Retinal pigment epithelial cell (primary cell): ENCODE measurements around the gene HES3.
"Not testable (repeated sequence)": the region's sequence is repeated elsewhere in the genome, so short reads cannot be mapped to it uniquely, and the experiment has no call there.

ENCODE experiments used
- DNase-seq: peaks from one replicate; pipeline ENCODE4 v3.0.0-alpha.2; 2010; ENCODE audit warnings: low read depth
- H3K4me3 ChIP-seq: 2 replicates; pipeline ENCODE4 v1.5.1; 2011; ENCODE audit warnings: mild to moderate bottlenecking, low read length, control low read depth, moderate library complexity
- TF ChIP-seq, protein P1 (sequence below): conservative IDR thresholded peaks from 2 replicates; pipeline ENCODE4 v1.5.1; 2011; ENCODE audit warnings: low read depth, low read length, control low read depth, inconsistent platforms

The HES3 gene

GRCh38 chr1:6210591-6211355, 33.2 kb upstream of the HES3 start:
- DNase-seq: no peak
- TF ChIP-seq, protein P1, sequence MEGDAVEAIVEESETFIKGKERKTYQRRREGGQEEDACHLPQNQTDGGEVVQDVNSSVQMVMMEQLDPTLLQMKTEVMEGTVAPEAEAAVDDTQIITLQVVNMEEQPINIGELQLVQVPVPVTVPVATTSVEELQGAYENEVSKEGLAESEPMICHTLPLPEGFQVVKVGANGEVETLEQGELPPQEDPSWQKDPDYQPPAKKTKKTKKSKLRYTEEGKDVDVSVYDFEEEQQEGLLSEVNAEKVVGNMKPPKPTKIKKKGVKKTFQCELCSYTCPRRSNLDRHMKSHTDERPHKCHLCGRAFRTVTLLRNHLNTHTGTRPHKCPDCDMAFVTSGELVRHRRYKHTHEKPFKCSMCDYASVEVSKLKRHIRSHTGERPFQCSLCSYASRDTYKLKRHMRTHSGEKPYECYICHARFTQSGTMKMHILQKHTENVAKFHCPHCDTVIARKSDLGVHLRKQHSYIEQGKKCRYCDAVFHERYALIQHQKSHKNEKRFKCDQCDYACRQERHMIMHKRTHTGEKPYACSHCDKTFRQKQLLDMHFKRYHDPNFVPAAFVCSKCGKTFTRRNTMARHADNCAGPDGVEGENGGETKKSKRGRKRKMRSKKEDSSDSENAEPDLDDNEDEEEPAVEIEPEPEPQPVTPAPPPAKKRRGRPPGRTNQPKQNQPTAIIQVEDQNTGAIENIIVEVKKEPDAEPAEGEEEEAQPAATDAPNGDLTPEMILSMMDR: no peak
- no peak overlapping the region for H3K4me3 ChIP-seq

- TF ChIP-seq, protein P1: no peak
- no peak overlapping the region for H3K4me3 ChIP-seq
- no peak for DNase-seq
Observed at GRCh38 chr1:6211731-6212130, 32.2 kb upstream of the HES3 start.

DNA sequence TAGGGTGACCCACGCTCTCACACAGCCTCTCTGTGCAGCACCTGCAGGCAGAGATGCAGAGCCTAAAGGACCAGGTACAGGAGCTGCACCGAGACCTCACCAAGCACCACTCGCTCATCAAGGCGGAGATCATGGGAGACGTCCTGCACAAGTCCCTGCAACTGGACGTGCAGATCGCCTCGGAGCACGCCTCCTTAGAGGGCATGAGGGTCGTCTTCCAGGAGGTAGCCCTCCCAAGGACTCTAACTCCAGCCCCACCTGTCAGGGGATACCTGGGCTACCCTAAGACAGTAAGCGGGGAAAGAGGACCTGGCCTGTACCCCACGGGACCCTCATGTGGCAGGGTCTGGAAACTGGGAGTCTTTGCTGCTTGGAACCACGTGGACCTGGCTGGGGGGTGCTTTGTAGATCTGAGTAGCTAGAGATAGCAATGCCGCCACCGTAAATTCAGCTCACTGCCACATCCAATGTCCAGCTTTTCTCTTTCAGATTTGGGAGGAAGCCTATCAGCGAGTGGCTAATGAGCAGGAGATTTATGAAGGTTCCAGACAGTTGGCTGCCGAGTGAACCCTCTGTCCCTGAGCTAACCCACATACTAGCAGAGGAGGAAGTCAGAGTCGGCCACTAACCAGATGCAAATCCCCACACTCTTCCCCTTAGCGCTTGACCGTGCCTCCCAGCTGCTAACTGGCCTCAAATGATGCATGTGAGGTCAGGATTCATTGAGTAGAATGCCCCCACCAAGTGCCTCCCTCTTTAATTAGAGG, 31.6 kb upstream of the HES3 start:
- DNase-seq: no peak
- TF ChIP-seq, protein P1: no peak
- H3K4me3 ChIP-seq: no peak overlapping the region

GRCh38 chr1:6218375-6219164, 25.4 kb upstream of the HES3 start:
- DNase-seq: no peak
- no peak overlapping the region for H3K4me3 ChIP-seq
- TF ChIP-seq, protein P1: no peak

DNA sequence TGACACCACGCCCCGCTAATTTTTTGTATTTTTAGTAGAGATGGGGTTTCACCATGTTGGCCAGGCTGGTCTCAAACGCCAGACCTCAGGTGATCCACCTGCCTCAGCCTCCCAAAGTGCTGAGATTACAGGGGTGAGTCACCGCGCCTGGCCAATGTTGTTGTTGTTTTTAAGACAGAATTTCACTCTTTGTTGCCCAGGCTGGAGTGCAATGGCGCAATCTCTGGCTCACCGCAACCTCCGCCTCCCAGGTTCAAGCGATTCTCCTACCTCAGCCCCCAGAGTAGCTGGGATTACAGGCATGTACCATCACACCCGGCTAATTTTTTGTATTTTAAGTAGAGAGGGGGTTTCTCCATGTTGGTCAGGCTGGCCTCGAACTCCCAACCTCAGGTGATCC, 24.3 kb upstream of the HES3 start:
- H3K4me3 ChIP-seq, DNase-seq: not testable (repeated sequence)

DNA sequence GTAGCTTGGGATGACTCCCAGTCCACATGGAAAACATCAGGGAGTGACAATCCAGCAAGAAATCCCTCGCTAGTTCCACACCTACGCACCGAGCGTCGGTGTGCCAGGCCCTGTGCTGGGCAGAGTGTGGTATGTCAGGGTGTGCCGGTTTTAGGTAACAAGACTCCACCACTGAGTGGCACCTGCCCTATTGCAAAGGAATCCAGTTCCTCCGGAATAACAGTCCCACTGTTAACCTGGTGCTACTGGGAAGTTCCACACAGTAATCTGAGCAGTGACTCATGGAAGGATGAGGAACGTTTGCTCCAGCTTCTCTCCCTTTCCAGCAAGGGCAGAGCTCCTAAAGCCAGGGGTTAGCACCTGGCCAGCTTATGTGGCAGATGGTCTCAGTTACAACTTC, 23.7 kb upstream of the HES3 start:
- no peak for DNase-seq
- H3K4me3 ChIP-seq: no peak overlapping the region
- TF ChIP-seq, protein P1: no peak

DNA sequence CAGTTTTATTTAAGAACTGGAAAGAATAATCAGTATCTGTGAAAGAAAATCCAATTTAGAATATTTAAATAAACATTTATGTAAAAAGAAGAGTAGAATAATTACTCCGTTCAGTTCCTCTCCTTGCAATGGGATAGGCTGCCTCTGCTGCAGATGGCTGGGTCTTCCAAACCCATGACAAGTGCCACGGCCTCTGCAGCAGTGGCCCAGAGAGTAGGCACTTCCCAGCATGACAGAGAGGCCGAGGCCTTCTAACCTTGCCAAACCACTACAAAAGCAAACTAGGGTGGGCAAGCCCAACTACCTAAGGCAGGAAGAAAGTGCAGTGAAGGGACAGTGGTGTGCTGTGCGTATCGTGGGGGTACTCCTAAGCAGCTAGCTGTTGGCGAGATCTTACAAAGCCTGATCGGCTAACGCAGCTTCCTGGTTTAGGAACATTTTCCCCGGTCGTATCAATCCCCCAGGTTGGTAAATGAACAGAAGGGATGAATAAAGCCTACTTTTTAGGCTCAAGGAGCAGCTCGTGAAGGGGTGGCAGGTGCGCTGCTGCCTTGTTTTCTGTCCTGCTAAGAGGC, 22.7 kb upstream of the HES3 start:
- no peak for DNase-seq
- no peak overlapping the region for H3K4me3 ChIP-seq
- TF ChIP-seq, protein P1: no peak
